ENCODE data around the gene FGF18.

FGF18 gene

GRCh38 chr5:171469326-171469725 lies 49.9 kb downstream of the FGF18 start:
- no peak for DNase-seq (ENCODE audit: low spot score)

- DNase-seq (ENCODE audit: low spot score) = no peak
These were observed 51.0 kb downstream of the FGF18 start for GRCh38 chr5:171470420-171470819.

GRCh38 chr5:171474230-171474813 lies 54.9 kb downstream of the FGF18 start:
- no peak for DNase-seq (ENCODE audit: low spot score)

- no peak for DNase-seq (ENCODE audit: low spot score)
These were observed 56.1 kb downstream of the FGF18 start for GRCh38 chr5:171475596-171475995.

- no peak for DNase-seq (ENCODE audit: low spot score)
These were observed 57.3 kb downstream of the FGF18 start for GRCh38 chr5:171476701-171477100.

GRCh38 chr5:171477101-171477500 lies 57.7 kb downstream of the FGF18 start:
- DNase-seq (ENCODE audit: low spot score) = no peak

GRCh38 chr5:171477666-171478065 lies 58.2 kb downstream of the FGF18 start:
- no peak for DNase-seq (ENCODE audit: low spot score)

GRCh38 chr5:171478946-171479775 lies 59.7 kb downstream of the FGF18 start:
- DNase-seq (ENCODE audit: low spot score) = no peak

GRCh38 chr5:171479776-171480125 lies 60.3 kb downstream of the FGF18 start:
- no peak for DNase-seq (ENCODE audit: low spot score)

- no peak for DNase-seq (ENCODE audit: low spot score)
These were observed 60.8 kb downstream of the FGF18 start for GRCh38 chr5:171480239-171480638.

- DNase-seq (ENCODE audit: low spot score) = peak; percentile 86
These were observed 62.4 kb downstream of the FGF18 start for GRCh38 chr5:171481571-171482433.

GRCh38 chr5:171482434-171482730 lies 62.9 kb downstream of the FGF18 start:
- DNase-seq (ENCODE audit: low spot score) = no peak

- DNase-seq (ENCODE audit: low spot score) = peak; percentile 91
These were observed 64.2 kb downstream of the FGF18 start for GRCh38 chr5:171483551-171484135.

GRCh38 chr5:171484460-171484899 lies 65.0 kb downstream of the FGF18 start:
- no peak for DNase-seq (ENCODE audit: low spot score)

GRCh38 chr5:171485668-171486067 lies 66.2 kb downstream of the FGF18 start:
- DNase-seq (ENCODE audit: low spot score) = no peak

- no peak for DNase-seq (ENCODE audit: low spot score)
These were observed 67.2 kb downstream of the FGF18 start for GRCh38 chr5:171486613-171487012.

- no peak for DNase-seq (ENCODE audit: low spot score)
These were observed 69.4 kb downstream of the FGF18 start for GRCh38 chr5:171488876-171489275.

- no peak for DNase-seq (ENCODE audit: low spot score)
These were observed 73.3 kb downstream of the FGF18 start for GRCh38 chr5:171492781-171493180.

- DNase-seq (ENCODE audit: low spot score) = no peak
These were observed 74.4 kb downstream of the FGF18 start for GRCh38 chr5:171493646-171494393.

- DNase-seq (ENCODE audit: low spot score) = peak; percentile 85
These were observed 75.1 kb downstream of the FGF18 start for GRCh38 chr5:171494452-171495121.

- DNase-seq (ENCODE audit: low spot score) = no peak
These were observed 75.8 kb downstream of the FGF18 start for GRCh38 chr5:171495122-171495700.

Data from left forelimb (tissue), 1 donor.